Keratinocyte (primary cell): Measurements from ENCODE around the gene EDN2. TPM values are rescaled to one million over a fixed set of nuclear protein-coding genes. Genes with fewer than 3 reads are reported as not detected.

Experiments
- DNase-seq: peaks from one replicate; pipeline ENCODE4 v3.0.0-alpha.2; 2011; ENCODE audit warnings: low read depth, missing footprints, low spot score
- FAIRE-seq: peaks from 2 replicates; lab custom pipeline; 2011; peaks lifted over from hg19 to GRCh38; lab: Jason Lieb, UNC
- H2AFZ ChIP-seq: 2 replicates; pipeline ENCODE4 v1.6.0; 2012; ENCODE audit warnings: low read length, control low read depth, inconsistent platforms; ENCODE audit not compliant: control insufficient read depth
- H3K27ac ChIP-seq: 2 replicates; pipeline ENCODE4 v1.5.1; 2011; ENCODE audit warnings: low read length; ENCODE audit not compliant: control insufficient read depth, insufficient read depth
- H3K27me3 ChIP-seq: 3 replicates; pipeline ENCODE4 v1.6.0; 2011; ENCODE audit warnings: low read length; ENCODE audit not compliant: control insufficient read depth, insufficient read depth; ENCODE audit errors: extremely low read depth
- H3K36me3 ChIP-seq, 2 experiments: 2 replicates in 1 of 2; 3 replicates in 1 of 2; pipeline ENCODE4 v1.5.1; 2011; ENCODE audit warnings: low read length in 2 of 2, mild to moderate bottlenecking in 1 of 2; ENCODE audit not compliant: control insufficient read depth in 2 of 2, insufficient read depth in 2 of 2; ENCODE audit errors: extremely low read depth in 1 of 2
- H3K4me1 ChIP-seq: 3 replicates; pipeline ENCODE4 v1.5.1; 2011; ENCODE audit warnings: low read length; ENCODE audit not compliant: control insufficient read depth, insufficient read depth; ENCODE audit errors: extremely low read depth
- H3K4me2 ChIP-seq: 3 replicates; pipeline ENCODE4 v1.6.0; 2011; ENCODE audit warnings: low read depth, low read length; ENCODE audit not compliant: control insufficient read depth, insufficient read depth; ENCODE audit errors: extremely low read depth
- H3K4me3 ChIP-seq, 3 experiments: fragments of 200-600 bp in 1 of 3; sonication (generic) in 1 of 3; 2 replicates in 2 of 3; 3 replicates in 1 of 3; pipeline ENCODE4 v1.5.1; 2011 to 2016; ENCODE audit warnings: low read length in 3 of 3, mild to moderate bottlenecking in 3 of 3, control low read depth in 2 of 3, inconsistent platforms in 1 of 3, low read depth in 1 of 3, mixed read lengths in 1 of 3, mixed run types in 1 of 3, moderate library complexity in 1 of 3; ENCODE audit not compliant: control insufficient read depth in 2 of 3, insufficient read depth in 2 of 3; ENCODE audit errors: extremely low read depth in 1 of 3
- H3K79me2 ChIP-seq: 2 replicates; pipeline ENCODE4 v1.6.0; 2012; ENCODE audit warnings: low read length; ENCODE audit not compliant: control insufficient read depth, insufficient read depth
- H3K9ac ChIP-seq: 3 replicates; pipeline ENCODE4 v1.6.0; 2011; ENCODE audit warnings: low read length; ENCODE audit not compliant: control insufficient read depth, insufficient read depth; ENCODE audit errors: extremely low read depth
- H3K9me1 ChIP-seq: 3 replicates; pipeline ENCODE4 v1.6.0; 2011; ENCODE audit warnings: low read length; ENCODE audit not compliant: control insufficient read depth, insufficient read depth; ENCODE audit errors: extremely low read depth
- H3K9me3 ChIP-seq: 2 replicates; pipeline ENCODE4 v1.5.1; 2012; ENCODE audit warnings: low read depth, low read length; ENCODE audit not compliant: control insufficient read depth
- H4K20me1 ChIP-seq: 3 replicates; pipeline ENCODE4 v1.6.0; 2011; ENCODE audit warnings: low read length; ENCODE audit not compliant: control insufficient read depth, insufficient read depth; ENCODE audit errors: extremely low read depth
- CTCF ChIP-seq, 3 experiments: IDR thresholded peaks in 1 of 3; conservative IDR thresholded peaks in 1 of 3; optimal IDR thresholded peaks in 1 of 3; 2 replicates in 2 of 3; 3 replicates in 1 of 3; pipeline versions ENCODE3 to v1.5.1; 2011; ENCODE audit warnings: low read length in 3 of 3, mild to moderate bottlenecking in 3 of 3, moderate library complexity in 2 of 3, control low read depth in 1 of 3, inconsistent platforms in 1 of 3; ENCODE audit not compliant: insufficient read depth in 2 of 3; ENCODE audit errors: extremely low read depth in 1 of 3
- EZH2 ChIP-seq: IDR thresholded peaks from one replicate; pipeline ENCODE4 v1.6.1; 2012; ENCODE audit warnings: inconsistent platforms, mild to moderate bottlenecking, low read length, moderate library complexity
- dilution Hi-C: fragments of 300-500 bp; cut with MboI; formaldehyde crosslinking; loops from one replicate; pipeline ENCODE4 v1.7.0; 2020; ENCODE audit warnings: low sequenced_read_pairs; ENCODE audit not compliant: extremely low pct_ligation_motif_present
- polyA plus RNA-seq, 5 experiments: library from polyadenylated mRNA; depleted of rRNA in 3 of 5; stranded (reverse) in 3 of 5; stranded (forward) in 1 of 5; unstranded in 1 of 5; fragments of >200 nt; gene quantifications; 1 replicate in 1 of 5; 2 replicates in 3 of 5; 3 replicates in 1 of 5; pipeline versions ENCODE4 v1.2.1 to v1.2.3, GENCODE V29; 2011 to 2012; ENCODE audit warnings: missing spikeins in 2 of 5, low read depth in 1 of 5, low replicate concordance in 1 of 5

Gene EDN2
- polyA plus RNA-seq, 1 donor (not counting 4 experiments of a cell fraction or from before 2014, with no cell fraction given), result 0.34 TPM

GRCh38 chr1:41461790-41462679 is 22.4 kb downstream of the EDN2 start:
- no peak for TF ChIP-seq CTCF (optimal IDR thresholded peaks at IDR 0.05 in 1 of 3, IDR thresholded peaks at IDR 0.05 in 1 of 3, conservative IDR thresholded peaks at IDR 0.05 in 1 of 3; ENCODE audit: extremely low read depth in 1 of 3, insufficient read depth in 2 of 3, low read length in 3 of 3)
- TF ChIP-seq EZH2, result no peak
- Histone ChIP-seq H3K36me3 (no peaks in the 10 kb centered on the region), H3K4me1 (peaks cover 20% of the 10 kb centered on the region), H3K9ac (no peak overlapping the region), H3K79me2 (no peaks in the 10 kb centered on the region), H3K4me3 (no peak overlapping the region), H4K20me1 (no peaks in the 10 kb centered on the region), H3K9me1 (no peaks in the 10 kb centered on the region), H3K4me2 (no peak overlapping the region), H2AFZ (no peak overlapping the region), H3K9me3 (no peaks in the 10 kb centered on the region), H3K27me3 (no peaks in the 10 kb centered on the region), H3K27ac (no peak overlapping the region)
- no peak for FAIRE-seq
- DNase-seq, result no peak
- dilution Hi-C loops, result no loop called here

DNA sequence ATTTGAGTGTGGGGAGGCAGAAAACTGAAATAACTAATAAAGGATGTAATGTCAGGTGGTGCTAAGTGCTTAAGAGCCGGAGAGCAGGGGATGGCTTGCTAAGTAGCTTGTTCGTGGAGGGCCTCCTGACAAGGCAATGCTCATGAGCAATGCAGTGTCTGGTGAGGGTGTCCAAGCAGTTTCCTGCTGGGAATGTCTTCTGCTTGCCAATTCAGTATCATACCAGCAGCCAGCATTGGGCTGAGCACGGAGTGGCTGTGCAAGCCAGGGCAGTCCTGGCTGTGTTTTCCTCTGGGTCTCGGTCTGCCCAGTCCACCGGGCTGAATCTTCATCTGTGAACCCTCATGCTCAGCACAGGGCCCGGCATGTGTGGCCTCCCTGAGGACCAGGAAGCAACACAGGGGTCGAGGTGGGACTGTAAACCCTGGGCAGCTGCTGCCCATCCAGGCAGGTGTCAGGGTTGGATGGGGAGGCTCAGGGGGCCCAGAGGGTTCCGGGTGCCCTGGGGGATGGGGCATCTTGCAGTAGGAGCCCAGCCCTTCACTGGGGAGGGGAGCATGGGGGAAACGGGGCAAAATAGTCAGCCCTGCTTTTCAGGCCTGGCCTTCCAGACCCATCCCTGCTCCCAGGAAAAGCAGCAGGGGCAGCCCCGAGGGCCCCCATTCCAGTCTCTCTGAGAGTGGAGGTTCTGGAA is 27.5 kb downstream of the EDN2 start:
- Histone ChIP-seq H3K9me1 (no peaks in the 10 kb centered on the region), H3K9ac (no peak overlapping the region), H3K9me3 (no peaks in the 10 kb centered on the region), H3K4me3 (no peak overlapping the region), H3K4me2 (no peak overlapping the region), H2AFZ (no peak overlapping the region), H3K27me3 (no peaks in the 10 kb centered on the region), H3K27ac (no peak overlapping the region), H3K79me2 (no peaks in the 10 kb centered on the region), H4K20me1 (no peaks in the 10 kb centered on the region), H3K4me1 (peaks cover 12% of the 10 kb centered on the region), H3K36me3 (no peaks in the 10 kb centered on the region)
- DNase-seq (no peak), FAIRE-seq (no peak)
- TF ChIP-seq CTCF (optimal IDR thresholded peaks at IDR 0.05 in 1 of 3, IDR thresholded peaks at IDR 0.05 in 1 of 3, conservative IDR thresholded peaks at IDR 0.05 in 1 of 3; ENCODE audit: extremely low read depth in 1 of 3, insufficient read depth in 2 of 3, low read length in 3 of 3) (no peak), EZH2 (no peak)
- dilution Hi-C loops, result no loop called here
